SJCRH30 (cell line): ENCODE data around the gene GALK2. TPM values are rescaled to one million over a fixed set of nuclear protein-coding genes. Genes with fewer than 3 reads are reported as not detected.
A peak's percentile ranks its signal among the peaks of the same experiment; 100 is the strongest.

Experiments used
- DNase-seq, 2 experiments: peaks; one replicate each; pipeline ENCODE4 v3.0.0-alpha.2; 2015 to 2020
- H3K27ac ChIP-seq: fragments of 250-450 bp; sonication (Bioruptor Pico); 2 replicates; pipeline ENCODE4 v1.5.1; 2020; ENCODE audit warnings: mild to moderate bottlenecking, moderate library complexity
- H3K27me3 ChIP-seq: fragments of 250-450 bp; sonication (Bioruptor Pico); 2 replicates; pipeline ENCODE4 v1.5.1; 2020; ENCODE audit warnings: mild to moderate bottlenecking, moderate library complexity
- H3K36me3 ChIP-seq: fragments of 250-450 bp; sonication (Bioruptor Pico); 2 replicates; pipeline ENCODE4 v1.5.1; 2020; ENCODE audit warnings: mild to moderate bottlenecking, moderate library complexity
- H3K4me1 ChIP-seq: fragments of 250-450 bp; sonication (Bioruptor Pico); 2 replicates; pipeline ENCODE4 v1.5.1; 2020; ENCODE audit warnings: mild to moderate bottlenecking, moderate library complexity
- H3K4me3 ChIP-seq: fragments of 250-450 bp; sonication (Bioruptor Pico); 2 replicates; pipeline ENCODE4 v1.5.1; 2020; ENCODE audit warnings: mild to moderate bottlenecking, moderate library complexity
- H3K9me3 ChIP-seq: fragments of 250-450 bp; sonication (Bioruptor Pico); replicated peaks from 2 replicates; pipeline ENCODE4 v1.5.1; 2020; ENCODE audit warnings: mild to moderate bottlenecking, moderate library complexity
- total RNA-seq: library from RNA; depleted of rRNA; stranded (reverse); fragments of >200 nt; shearing (Covaris generic); gene quantifications from 2 replicates; pipeline ENCODE4 v1.2.3, GENCODE V29; 2014

GALK2 gene
- total RNA-seq, 1 experiment from 2014 or later: 17.9 TPM

GRCh38 chr15:49303003-49303402 is 133.0 kb downstream of the GALK2 start:
- H3K4me1 ChIP-seq: no peaks in the 10 kb centered on the region
- no peak overlapping the region for H3K4me3 ChIP-seq
- no peak for DNase-seq
- H3K27ac ChIP-seq: no peak overlapping the region
- no peaks in the 10 kb centered on the region; the same call in 1 of the 2 replicates for H3K36me3 ChIP-seq
- no peaks in the 10 kb centered on the region for H3K27me3 ChIP-seq
- H3K9me3 ChIP-seq: no peaks in the 10 kb centered on the region; the same call in 1 of the 2 replicates

- DNase-seq: no peak
- no peaks in the 10 kb centered on the region for H3K36me3 ChIP-seq
- no peak overlapping the region for H3K4me3 ChIP-seq
- H3K4me1 ChIP-seq: no peaks in the 10 kb centered on the region
- no peak overlapping the region for H3K27ac ChIP-seq
- H3K27me3 ChIP-seq: no peaks in the 10 kb centered on the region
- H3K9me3 ChIP-seq: no peaks in the 10 kb centered on the region; the same call in 1 of the 2 replicates
These were observed 136.5 kb downstream of the GALK2 start for GRCh38 chr15:49306551-49306950.

- H3K4me1 ChIP-seq: no peaks in the 10 kb centered on the region
- DNase-seq: peak in 1 of 2 experiments; percentile 7
- no peaks in the 10 kb centered on the region for H3K27me3 ChIP-seq
- H3K27ac ChIP-seq: no peak overlapping the region
- no peak overlapping the region for H3K4me3 ChIP-seq
- no peaks in the 10 kb centered on the region for H3K36me3 ChIP-seq
- H3K9me3 ChIP-seq: no peaks in the 10 kb centered on the region; the same call in 1 of the 2 replicates
These were observed 138.6 kb downstream of the GALK2 start for GRCh38 chr15:49308686-49309085.

- Histone ChIP-seq H3K27ac (no peak overlapping the region), H3K27me3 (no peaks in the 10 kb centered on the region), H3K4me3 (no peak overlapping the region), H3K36me3 (no peaks in the 10 kb centered on the region), H3K9me3 (no peaks in the 10 kb centered on the region; the same call in 1 of the 2 replicates), H3K4me1 (no peaks in the 10 kb centered on the region)
- no peak for DNase-seq
These were observed 139.8 kb downstream of the GALK2 start for GRCh38 chr15:49309889-49310288.

GRCh38 chr15:49313650-49314049 is 143.6 kb downstream of the GALK2 start:
- Histone ChIP-seq H3K4me3 (no peak overlapping the region), H3K9me3 (no peaks in the 10 kb centered on the region), H3K27me3 (no peaks in the 10 kb centered on the region), H3K36me3 (no peaks in the 10 kb centered on the region), H3K4me1 (no peaks in the 10 kb centered on the region), H3K27ac (no peak overlapping the region)
- DNase-seq: no peak

GRCh38 chr15:49314716-49315115 is 144.7 kb downstream of the GALK2 start:
- Histone ChIP-seq H3K27ac (no peak overlapping the region), H3K4me3 (no peak overlapping the region), H3K4me1 (no peaks in the 10 kb centered on the region), H3K9me3 (no peaks in the 10 kb centered on the region), H3K36me3 (no peaks in the 10 kb centered on the region), H3K27me3 (no peaks in the 10 kb centered on the region)
- no peak for DNase-seq

GRCh38 chr15:49315391-49315823 is 145.4 kb downstream of the GALK2 start:
- no peaks in the 10 kb centered on the region for H3K9me3 ChIP-seq
- DNase-seq: no peak
- H3K27me3 ChIP-seq: no peaks in the 10 kb centered on the region
- H3K27ac ChIP-seq: no peak overlapping the region
- no peaks in the 10 kb centered on the region for H3K4me1 ChIP-seq
- H3K4me3 ChIP-seq: no peak overlapping the region
- H3K36me3 ChIP-seq: no peaks in the 10 kb centered on the region

- H3K4me3 ChIP-seq: no peak overlapping the region
- no peak for DNase-seq
- no peaks in the 10 kb centered on the region for H3K9me3 ChIP-seq
These were observed 150.3 kb downstream of the GALK2 start for GRCh38 chr15:49320351-49320750.

GRCh38 chr15:49323207-49323606 is 153.2 kb downstream of the GALK2 start:
- H3K36me3 ChIP-seq: no peaks in the 10 kb centered on the region
- DNase-seq: no peak
- H3K4me1 ChIP-seq: no peaks in the 10 kb centered on the region
- no peak overlapping the region for H3K4me3 ChIP-seq
- no peaks in the 10 kb centered on the region for H3K9me3 ChIP-seq
- H3K27me3 ChIP-seq: no peaks in the 10 kb centered on the region
- no peak overlapping the region for H3K27ac ChIP-seq

More at GRCh38 chr15:49320351-49320750, 150.3 kb downstream of the GALK2 start:
- no peaks in the 10 kb centered on the region for H3K36me3 ChIP-seq
- no peak overlapping the region for H3K27ac ChIP-seq
- no peaks in the 10 kb centered on the region for H3K4me1 ChIP-seq
- H3K27me3 ChIP-seq: no peaks in the 10 kb centered on the region

- no peaks in the 10 kb centered on the region for H3K27me3 ChIP-seq
- no peak overlapping the region for H3K27ac ChIP-seq
- no peak overlapping the region for H3K4me3 ChIP-seq
- no peaks in the 10 kb centered on the region for H3K9me3 ChIP-seq
- H3K4me1 ChIP-seq: no peaks in the 10 kb centered on the region
- no peak for DNase-seq
- H3K36me3 ChIP-seq: no peaks in the 10 kb centered on the region
These were observed 157.9 kb downstream of the GALK2 start for GRCh38 chr15:49327927-49328326.

GRCh38 chr15:49328941-49329340 is 158.9 kb downstream of the GALK2 start:
- Histone ChIP-seq H3K4me1 (no peaks in the 10 kb centered on the region), H3K36me3 (no peaks in the 10 kb centered on the region), H3K27me3 (no peaks in the 10 kb centered on the region), H3K27ac (no peak overlapping the region), H3K4me3 (no peak overlapping the region), H3K9me3 (no peaks in the 10 kb centered on the region)
- DNase-seq: no peak

- H3K9me3 ChIP-seq: no peaks in the 10 kb centered on the region
These were observed 160.1 kb downstream of the GALK2 start for GRCh38 chr15:49330166-49330565.

GRCh38 chr15:49331442-49331841 is 161.4 kb downstream of the GALK2 start:
- Histone ChIP-seq H3K9me3 (no peaks in the 10 kb centered on the region), H3K27ac (no peak overlapping the region), H3K27me3 (no peaks in the 10 kb centered on the region), H3K4me3 (no peak overlapping the region), H3K4me1 (no peaks in the 10 kb centered on the region), H3K36me3 (no peaks in the 10 kb centered on the region)
- DNase-seq: no peak

More at GRCh38 chr15:49330166-49330565, 160.1 kb downstream of the GALK2 start:
- H3K27me3 ChIP-seq: no peaks in the 10 kb centered on the region
- no peaks in the 10 kb centered on the region for H3K36me3 ChIP-seq
- no peak overlapping the region for H3K4me3 ChIP-seq
- no peaks in the 10 kb centered on the region for H3K4me1 ChIP-seq
- no peak overlapping the region for H3K27ac ChIP-seq
- no peak for DNase-seq

GRCh38 chr15:49331951-49332350 is 161.9 kb downstream of the GALK2 start:
- no peak overlapping the region for H3K27ac ChIP-seq
- H3K27me3 ChIP-seq: no peaks in the 10 kb centered on the region
- no peak overlapping the region for H3K4me3 ChIP-seq
- H3K9me3 ChIP-seq: no peaks in the 10 kb centered on the region
- no peak for DNase-seq
- H3K4me1 ChIP-seq: no peaks in the 10 kb centered on the region
- H3K36me3 ChIP-seq: no peaks in the 10 kb centered on the region

- Histone ChIP-seq H3K4me1 (no peaks in the 10 kb centered on the region), H3K27ac (no peak overlapping the region), H3K9me3 (peaks cover 6% of the 10 kb centered on the region; the same call in 1 of the 2 replicates), H3K27me3 (no peaks in the 10 kb centered on the region), H3K4me3 (no peak overlapping the region), H3K36me3 (no peaks in the 10 kb centered on the region)
- DNase-seq: no peak
These were observed 169.6 kb downstream of the GALK2 start for GRCh38 chr15:49339656-49340055.

GRCh38 chr15:49343546-49343945 is 173.5 kb downstream of the GALK2 start:
- DNase-seq: no peak
- 0 out of 2 replicates have a peak, but pooled peaks cover 6% of the 10 kb centered on the region for H3K9me3 ChIP-seq
- no peaks in the 10 kb centered on the region for H3K36me3 ChIP-seq
- H3K27me3 ChIP-seq: no peaks in the 10 kb centered on the region
- no peaks in the 10 kb centered on the region for H3K4me1 ChIP-seq
- H3K4me3 ChIP-seq: no peak overlapping the region
- no peak overlapping the region for H3K27ac ChIP-seq
